Liver (tissue), 9 donors: ENCODE data around the gene ATE1. TPM values are rescaled to one million over a fixed set of nuclear protein-coding genes. Genes with fewer than 3 reads are reported as not detected.

Experiments
- DNase-seq: peaks from one replicate; pipeline ENCODE4 v3.0.0-alpha.2; 2017; ENCODE audit warnings: low spot score
- H3K27ac ChIP-seq, 2 donors: one replicate each; pipeline ENCODE4 v1.7.0; 2013; ENCODE audit warnings: inconsistent platforms in 2 of 2, low read length in 2 of 2, control low read depth in 1 of 2, low read depth in 1 of 2, mild to moderate bottlenecking in 1 of 2
- H3K27me3 ChIP-seq, 4 donors: one replicate each; pipeline versions ENCODE4 v1.6.1 to v1.7.0; 2013; ENCODE audit warnings: low read length in 3 of 4, inconsistent platforms in 1 of 4, mild to moderate bottlenecking in 1 of 4, moderate library complexity in 1 of 4; ENCODE audit not compliant: control insufficient read depth in 4 of 4, insufficient read depth in 4 of 4
- H3K36me3 ChIP-seq, 4 donors: one replicate each; pipeline versions ENCODE4 v1.6.1 to v1.7.0; 2013; ENCODE audit warnings: low read length in 3 of 4, mild to moderate bottlenecking in 3 of 4, low read depth in 1 of 4, moderate library complexity in 1 of 4; ENCODE audit not compliant: control insufficient read depth in 4 of 4, insufficient read depth in 3 of 4
- H3K4me1 ChIP-seq, 4 donors: one replicate each; pipeline versions ENCODE4 v1.6.1 to v1.7.0; 2013; ENCODE audit warnings: low read length in 3 of 4, mild to moderate bottlenecking in 3 of 4, moderate library complexity in 1 of 4; ENCODE audit not compliant: control insufficient read depth in 4 of 4, insufficient read depth in 4 of 4
- H3K4me3 ChIP-seq, 3 donors: one replicate each; pipeline versions ENCODE4 v1.6.1 to v1.7.0; 2013; ENCODE audit warnings: low read length in 3 of 3, control low read depth in 1 of 3, low read depth in 1 of 3, mild to moderate bottlenecking in 1 of 3
- H3K9ac ChIP-seq, 2 donors: one replicate each; pipeline ENCODE4 v1.7.0; 2013; ENCODE audit warnings: low read length in 2 of 2, mild to moderate bottlenecking in 2 of 2, moderate library complexity in 2 of 2, control low read depth in 1 of 2, low read depth in 1 of 2
- H3K9me3 ChIP-seq, 4 donors: one replicate each; pipeline versions ENCODE4 v1.6.1 to v1.7.0; 2013; ENCODE audit warnings: low read length in 3 of 4; ENCODE audit not compliant: control insufficient read depth in 4 of 4
- EGR1 ChIP-seq, 2 donors: IDR thresholded peaks; 2 replicates each; pipeline ENCODE4 v1.6.1; 2016 to 2018; ENCODE audit warnings: antibody characterized with exemption in 2 of 2, low read depth in 2 of 2
- FOXA1 ChIP-seq: IDR thresholded peaks from 2 replicates; pipeline ENCODE4 v1.6.1; 2016; ENCODE audit warnings: antibody characterized with exemption
- FOXA2 ChIP-seq: IDR thresholded peaks from 2 replicates; pipeline ENCODE4 v1.6.1; 2016; ENCODE audit warnings: antibody characterized with exemption
- GABPA ChIP-seq, 2 donors: IDR thresholded peaks in 1 of 2; conservative IDR thresholded peaks in 1 of 2; 2 replicates each; pipeline ENCODE4 v1.6.1; 2016; ENCODE audit warnings: antibody characterized with exemption in 2 of 2, mild to moderate bottlenecking in 1 of 2, moderate library complexity in 1 of 2
- HNF4A ChIP-seq, 2 donors: conservative IDR thresholded peaks; 2 replicates each; pipeline ENCODE4 v1.6.1; 2016; ENCODE audit warnings: antibody characterized with exemption in 2 of 2, mild to moderate bottlenecking in 2 of 2
- HNF4G ChIP-seq: IDR thresholded peaks from 2 replicates; pipeline ENCODE4 v1.6.1; 2016; ENCODE audit warnings: antibody characterized with exemption
- JUND ChIP-seq, 2 donors: IDR thresholded peaks; 2 replicates each; pipeline ENCODE4 v1.6.1; 2016; ENCODE audit warnings: antibody characterized with exemption in 2 of 2
- NR2F2 ChIP-seq: IDR thresholded peaks from 2 replicates; pipeline ENCODE4 v1.6.1; 2016; ENCODE audit warnings: antibody characterized with exemption
- RAD21 ChIP-seq, 2 donors: IDR thresholded peaks; 2 replicates each; pipeline ENCODE4 v1.6.1; 2016; ENCODE audit warnings: antibody characterized with exemption in 2 of 2, mild to moderate bottlenecking in 2 of 2
- RXRA ChIP-seq, 2 donors: IDR thresholded peaks; 2 replicates each; pipeline ENCODE4 v1.6.1; 2017 to 2018; ENCODE audit warnings: antibody characterized with exemption in 2 of 2, mild to moderate bottlenecking in 1 of 2
- SP1 ChIP-seq: IDR thresholded peaks from 2 replicates; pipeline ENCODE4 v1.6.1; 2018; ENCODE audit warnings: antibody characterized with exemption, mild to moderate bottlenecking
- YY1 ChIP-seq: IDR thresholded peaks from 2 replicates; pipeline ENCODE4 v1.6.1; 2016; ENCODE audit warnings: antibody characterized with exemption, mild to moderate bottlenecking
- WGBS: extraction: QIAGEN DNeasy Blood & Tissue Kit; methylation state at CpG from one replicate; pipeline ENCODE4 v1.1.7; 2013; 5-methylcytosine and 5-hydroxymethylcytosine counted together
- polyA plus RNA-seq, 2 donors: library from polyadenylated mRNA; stranded (reverse) in 1 of 2; unstranded in 1 of 2; fragments of 200-250 nt in 1 of 2; fragments of >200 nt in 1 of 2; fragmentation: Nextera tagmentation in 1 of 2; extraction: Ambion mirVana in 1 of 2; gene quantifications; one replicate each; pipeline versions ENCODE4 v1.2.1 to v1.2.3, GENCODE V29; 2013 to 2015
- total RNA-seq, 2 donors: library from RNA; depleted of rRNA; stranded (reverse); fragments of >200 nt; gene quantifications; one replicate each; pipeline ENCODE4 v1.2.3, GENCODE V29; 2014
- TF ChIP-seq, protein P1 (sequence below): IDR thresholded peaks from 2 replicates; pipeline ENCODE4 v1.6.1; 2016; ENCODE audit warnings: antibody characterized with exemption
- TF ChIP-seq, protein P2 (sequence below): IDR thresholded peaks from 2 replicates; pipeline ENCODE4 v1.6.1; 2016; ENCODE audit warnings: antibody characterized with exemption, mild to moderate bottlenecking
- TF ChIP-seq, protein P3 (sequence below): fragments of 150-350 bp; IDR thresholded peaks from 2 replicates; pipeline ENCODE4 v1.5.1; 2017; ENCODE audit warnings: improper control_type of control experiment, low read depth, low read length; ENCODE audit not compliant: missing input control
- TF ChIP-seq, protein P4 (sequence below): IDR thresholded peaks from 2 replicates; pipeline ENCODE4 v1.6.1; 2016; ENCODE audit warnings: antibody characterized with exemption
- TF ChIP-seq, protein P5 (sequence below): IDR thresholded peaks from 2 replicates; pipeline ENCODE4 v1.6.1; 2016; ENCODE audit warnings: antibody characterized with exemption
- donor health status: healthy.
- donor health status: healthy.
- donor health status: healthy.
- donor health status: healthy.
- donor health status: healthy.

The ATE1 gene
- total and polyA plus RNA-seq, 4 donors, result 7.9 to 34.9 (median 13.5) TPM

DNA sequence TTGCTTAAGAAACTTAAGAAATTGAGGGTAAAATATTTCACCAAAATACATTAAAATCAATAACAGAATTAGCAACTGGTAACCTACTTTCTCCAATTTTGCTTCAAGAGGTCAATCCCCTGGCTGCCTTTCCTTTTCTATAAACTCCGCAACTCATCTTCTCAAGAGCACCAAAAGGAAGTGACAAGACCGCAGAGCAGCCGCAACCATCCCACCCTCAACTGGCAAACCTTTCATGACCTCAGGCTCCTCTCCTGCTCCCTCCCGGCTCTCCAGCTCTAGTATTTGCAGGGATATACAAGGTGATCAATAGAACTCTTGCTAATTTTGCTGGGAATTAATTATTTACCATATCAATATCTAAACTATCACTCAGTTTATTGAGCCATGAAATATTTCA, 88.9 kb downstream of the ATE1 start (continued):
- TF ChIP-seq EGR1 (IDR thresholded peaks at IDR 0.05; ENCODE audit: low read depth in 2 of 2), result no peak
- TF ChIP-seq GABPA (IDR thresholded peaks at IDR 0.05 in 1 of 2, conservative IDR thresholded peaks at IDR 0.05 in 1 of 2), result no peak

DNA sequence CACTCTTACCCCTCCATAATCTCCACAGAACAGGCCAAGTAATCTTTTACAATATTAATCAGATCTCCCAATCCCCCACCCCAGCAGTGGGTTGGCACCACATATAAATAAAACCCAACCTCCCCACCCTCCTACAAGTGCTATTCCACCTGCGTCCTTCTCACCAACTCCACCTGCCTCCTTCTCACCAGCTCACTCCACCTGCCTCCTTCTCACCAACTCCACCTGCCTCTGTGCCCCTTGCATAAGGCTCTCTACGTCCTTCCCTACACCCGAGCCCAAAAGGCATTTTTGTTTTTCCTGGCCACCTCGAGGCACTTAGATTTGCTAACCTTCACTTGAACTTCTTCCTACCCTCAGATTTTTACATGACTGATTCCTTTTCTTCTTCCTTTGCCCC, 89.7 kb downstream of the ATE1 start:
- H3K36me3 ChIP-seq, result peaks cover 0 to 16% (median 9%) of the 10 kb centered on the region in 4 donors
- H3K4me3 ChIP-seq, result no peak overlapping the region
- H3K27me3 ChIP-seq, result no peaks in the 10 kb centered on the region
- TF ChIP-seq SP1 (no peak), HNF4A (conservative IDR thresholded peaks at IDR 0.05) (no peak), FOXA1 (no peak), FOXA2 (no peak), YY1 (no peak), RXRA (IDR thresholded peaks at IDR 0.05) (no peak), RAD21 (IDR thresholded peaks at IDR 0.05) (no peak), EGR1 (IDR thresholded peaks at IDR 0.05; ENCODE audit: low read depth in 2 of 2) (no peak), JUND (IDR thresholded peaks at IDR 0.05) (no peak)
- TF ChIP-seq, protein P1, sequence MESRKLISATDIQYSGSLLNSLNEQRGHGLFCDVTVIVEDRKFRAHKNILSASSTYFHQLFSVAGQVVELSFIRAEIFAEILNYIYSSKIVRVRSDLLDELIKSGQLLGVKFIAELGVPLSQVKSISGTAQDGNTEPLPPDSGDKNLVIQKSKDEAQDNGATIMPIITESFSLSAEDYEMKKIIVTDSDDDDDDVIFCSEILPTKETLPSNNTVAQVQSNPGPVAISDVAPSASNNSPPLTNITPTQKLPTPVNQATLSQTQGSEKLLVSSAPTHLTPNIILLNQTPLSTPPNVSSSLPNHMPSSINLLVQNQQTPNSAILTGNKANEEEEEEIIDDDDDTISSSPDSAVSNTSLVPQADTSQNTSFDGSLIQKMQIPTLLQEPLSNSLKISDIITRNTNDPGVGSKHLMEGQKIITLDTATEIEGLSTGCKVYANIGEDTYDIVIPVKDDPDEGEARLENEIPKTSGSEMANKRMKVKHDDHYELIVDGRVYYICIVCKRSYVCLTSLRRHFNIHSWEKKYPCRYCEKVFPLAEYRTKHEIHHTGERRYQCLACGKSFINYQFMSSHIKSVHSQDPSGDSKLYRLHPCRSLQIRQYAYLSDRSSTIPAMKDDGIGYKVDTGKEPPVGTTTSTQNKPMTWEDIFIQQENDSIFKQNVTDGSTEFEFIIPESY, result no peak
- TF ChIP-seq, protein P2, sequence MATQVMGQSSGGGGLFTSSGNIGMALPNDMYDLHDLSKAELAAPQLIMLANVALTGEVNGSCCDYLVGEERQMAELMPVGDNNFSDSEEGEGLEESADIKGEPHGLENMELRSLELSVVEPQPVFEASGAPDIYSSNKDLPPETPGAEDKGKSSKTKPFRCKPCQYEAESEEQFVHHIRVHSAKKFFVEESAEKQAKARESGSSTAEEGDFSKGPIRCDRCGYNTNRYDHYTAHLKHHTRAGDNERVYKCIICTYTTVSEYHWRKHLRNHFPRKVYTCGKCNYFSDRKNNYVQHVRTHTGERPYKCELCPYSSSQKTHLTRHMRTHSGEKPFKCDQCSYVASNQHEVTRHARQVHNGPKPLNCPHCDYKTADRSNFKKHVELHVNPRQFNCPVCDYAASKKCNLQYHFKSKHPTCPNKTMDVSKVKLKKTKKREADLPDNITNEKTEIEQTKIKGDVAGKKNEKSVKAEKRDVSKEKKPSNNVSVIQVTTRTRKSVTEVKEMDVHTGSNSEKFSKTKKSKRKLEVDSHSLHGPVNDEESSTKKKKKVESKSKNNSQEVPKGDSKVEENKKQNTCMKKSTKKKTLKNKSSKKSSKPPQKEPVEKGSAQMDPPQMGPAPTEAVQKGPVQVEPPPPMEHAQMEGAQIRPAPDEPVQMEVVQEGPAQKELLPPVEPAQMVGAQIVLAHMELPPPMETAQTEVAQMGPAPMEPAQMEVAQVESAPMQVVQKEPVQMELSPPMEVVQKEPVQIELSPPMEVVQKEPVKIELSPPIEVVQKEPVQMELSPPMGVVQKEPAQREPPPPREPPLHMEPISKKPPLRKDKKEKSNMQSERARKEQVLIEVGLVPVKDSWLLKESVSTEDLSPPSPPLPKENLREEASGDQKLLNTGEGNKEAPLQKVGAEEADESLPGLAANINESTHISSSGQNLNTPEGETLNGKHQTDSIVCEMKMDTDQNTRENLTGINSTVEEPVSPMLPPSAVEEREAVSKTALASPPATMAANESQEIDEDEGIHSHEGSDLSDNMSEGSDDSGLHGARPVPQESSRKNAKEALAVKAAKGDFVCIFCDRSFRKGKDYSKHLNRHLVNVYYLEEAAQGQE, result no peak
- TF ChIP-seq, protein P3, sequence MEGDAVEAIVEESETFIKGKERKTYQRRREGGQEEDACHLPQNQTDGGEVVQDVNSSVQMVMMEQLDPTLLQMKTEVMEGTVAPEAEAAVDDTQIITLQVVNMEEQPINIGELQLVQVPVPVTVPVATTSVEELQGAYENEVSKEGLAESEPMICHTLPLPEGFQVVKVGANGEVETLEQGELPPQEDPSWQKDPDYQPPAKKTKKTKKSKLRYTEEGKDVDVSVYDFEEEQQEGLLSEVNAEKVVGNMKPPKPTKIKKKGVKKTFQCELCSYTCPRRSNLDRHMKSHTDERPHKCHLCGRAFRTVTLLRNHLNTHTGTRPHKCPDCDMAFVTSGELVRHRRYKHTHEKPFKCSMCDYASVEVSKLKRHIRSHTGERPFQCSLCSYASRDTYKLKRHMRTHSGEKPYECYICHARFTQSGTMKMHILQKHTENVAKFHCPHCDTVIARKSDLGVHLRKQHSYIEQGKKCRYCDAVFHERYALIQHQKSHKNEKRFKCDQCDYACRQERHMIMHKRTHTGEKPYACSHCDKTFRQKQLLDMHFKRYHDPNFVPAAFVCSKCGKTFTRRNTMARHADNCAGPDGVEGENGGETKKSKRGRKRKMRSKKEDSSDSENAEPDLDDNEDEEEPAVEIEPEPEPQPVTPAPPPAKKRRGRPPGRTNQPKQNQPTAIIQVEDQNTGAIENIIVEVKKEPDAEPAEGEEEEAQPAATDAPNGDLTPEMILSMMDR, result no peak
- H3K27ac ChIP-seq, result no peak overlapping the region
- H3K9me3 ChIP-seq, result no peaks in the 10 kb centered on the region
- no peak overlapping the region for H3K9ac ChIP-seq
- DNase-seq, result no peak
- WGBS, result 69% methylated on average over 4 of the region's 4 CpGs
- peaks cover 0 to under 1% (median 0%) of the 10 kb centered on the region in 4 donors for H3K4me1 ChIP-seq

DNA sequence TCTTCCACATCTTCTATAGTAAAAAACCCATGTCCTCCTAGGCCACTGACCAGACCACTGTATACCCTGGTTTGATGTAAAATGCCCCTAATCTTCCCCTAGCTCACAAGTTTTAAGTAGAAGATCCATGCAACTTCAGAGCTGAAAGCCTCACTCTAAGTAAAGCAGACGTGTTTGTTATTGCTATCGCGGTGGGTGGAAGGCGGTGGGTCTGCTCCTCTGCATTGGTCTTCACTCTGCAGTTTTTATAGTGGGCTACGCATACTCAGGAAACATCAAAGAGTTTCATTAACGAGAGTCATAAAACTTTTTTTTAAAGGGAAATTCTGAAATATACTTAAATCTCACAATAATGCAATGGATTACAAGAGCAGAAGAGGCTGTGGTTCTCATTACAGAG, 91.7 kb downstream of the ATE1 start:
- Histone ChIP-seq H3K4me1 (no peaks in the 10 kb centered on the region), H3K27me3 (no peaks in the 10 kb centered on the region), H3K9me3 (no peaks in the 10 kb centered on the region), H3K27ac (no peak overlapping the region), H3K9ac (no peak overlapping the region), H3K4me3 (no peak overlapping the region), H3K36me3 (peaks cover 0 to 18% (median 10%) of the 10 kb centered on the region in 4 donors)
- WGBS, result 98% methylated on average over 6 of the region's 6 CpGs
- TF ChIP-seq FOXA1, result no peak
- TF ChIP-seq, protein P2, result no peak
- TF ChIP-seq FOXA2, result no peak
- TF ChIP-seq, protein P4, sequence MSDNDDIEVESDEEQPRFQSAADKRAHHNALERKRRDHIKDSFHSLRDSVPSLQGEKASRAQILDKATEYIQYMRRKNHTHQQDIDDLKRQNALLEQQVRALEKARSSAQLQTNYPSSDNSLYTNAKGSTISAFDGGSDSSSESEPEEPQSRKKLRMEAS, result no peak
- no peak for TF ChIP-seq HNF4G
- no peak for TF ChIP-seq JUND (IDR thresholded peaks at IDR 0.05)
- TF ChIP-seq, protein P5, sequence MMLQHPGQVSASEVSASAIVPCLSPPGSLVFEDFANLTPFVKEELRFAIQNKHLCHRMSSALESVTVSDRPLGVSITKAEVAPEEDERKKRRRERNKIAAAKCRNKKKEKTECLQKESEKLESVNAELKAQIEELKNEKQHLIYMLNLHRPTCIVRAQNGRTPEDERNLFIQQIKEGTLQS, result no peak
- TF ChIP-seq, protein P1, result no peak
- no peak for TF ChIP-seq NR2F2
- DNase-seq, result no peak
